Eye (tissue), 1 donor: ENCODE data around the gene NFIL3.
"Not testable (repeated sequence)": the region's sequence is repeated elsewhere in the genome, so short reads cannot be mapped to it uniquely, and the experiment has no call there.

Source experiments
- DNase-seq: peaks from one replicate; pipeline ENCODE4 v3.0.0-alpha.2; 2015

Gene NFIL3

GRCh38 chr9:91423785-91424402 lies at the start of gene NFIL3:
Gene NFIL3, minus strand, starts transcription at chr9:91423832. Its CDS starts 13,098 bp downstream, at chr9:91410734.
- peak; percentile 92 for DNase-seq

GRCh38 chr9:91471524-91471923 lies 47.9 kb upstream of the NFIL3 start:
- not testable (repeated sequence) for DNase-seq

- DNase-seq, result no peak
Observed at GRCh38 chr9:91465420-91465819, 41.8 kb upstream of the NFIL3 start.

GRCh38 chr9:91458906-91459305 lies 35.3 kb upstream of the NFIL3 start:
- DNase-seq, result no peak

GRCh38 chr9:91452844-91453243 lies 29.2 kb upstream of the NFIL3 start:
- DNase-seq, result no peak

GRCh38 chr9:91451431-91452270 lies 28.0 kb upstream of the NFIL3 start:
- DNase-seq, result no peak

- no peak for DNase-seq
Observed at GRCh38 chr9:91445135-91445534, 21.5 kb upstream of the NFIL3 start.

GRCh38 chr9:91443994-91444392 lies 20.4 kb upstream of the NFIL3 start:
- no peak for DNase-seq

- DNase-seq, result no peak
Observed at GRCh38 chr9:91443321-91443993, 19.8 kb upstream of the NFIL3 start.

- no peak for DNase-seq
Observed at GRCh38 chr9:91436841-91437240, 13.2 kb upstream of the NFIL3 start.

GRCh38 chr9:91433180-91433579 lies 9.5 kb upstream of the NFIL3 start:
- DNase-seq, result no peak

GRCh38 chr9:91431485-91431884 lies 7.9 kb upstream of the NFIL3 start:
- no peak for DNase-seq

- no peak for DNase-seq
Observed at GRCh38 chr9:91429501-91429900, 5.9 kb upstream of the NFIL3 start.

GRCh38 chr9:91428927-91429351 lies 5.3 kb upstream of the NFIL3 start:
- DNase-seq, result no peak

GRCh38 chr9:91428436-91428835 lies 4.8 kb upstream of the NFIL3 start:
- DNase-seq, result no peak

- DNase-seq, result no peak
Observed at GRCh38 chr9:91427873-91428272, 4.2 kb upstream of the NFIL3 start.

GRCh38 chr9:91426123-91426745 lies 2.6 kb upstream of the NFIL3 start:
- DNase-seq, result peak; percentile 67

- no peak for DNase-seq
Observed at GRCh38 chr9:91425271-91425670, 1.6 kb upstream of the NFIL3 start.

- DNase-seq, result peak; percentile 89
Observed at GRCh38 chr9:91424403-91425176, 958 bp upstream of the NFIL3 start.

GRCh38 chr9:91422758-91423711 lies 597 bp downstream of the NFIL3 start:
- DNase-seq, result peak; percentile 90
